Urinary bladder (tissue), 4 donors: ENCODE results near the gene NME3. TPM values are rescaled to one million over a fixed set of nuclear protein-coding genes. Genes with fewer than 3 reads are reported as not detected.

ENCODE experiments used
- DNase-seq: peaks from one replicate; pipeline ENCODE4 v3.0.0-alpha.2; 2015; ENCODE audit errors: extremely low spot score
- H3K27ac ChIP-seq: one replicate; pipeline ENCODE4 v1.5.1; 2013; ENCODE audit warnings: low read depth, mild to moderate bottlenecking, moderate library complexity
- H3K36me3 ChIP-seq: one replicate; pipeline ENCODE4 v1.6.1; 2013; ENCODE audit warnings: mild to moderate bottlenecking, moderate library complexity; ENCODE audit not compliant: insufficient read depth
- H3K4me1 ChIP-seq: one replicate; pipeline ENCODE4 v1.6.1; 2013; ENCODE audit warnings: mild to moderate bottlenecking, moderate library complexity; ENCODE audit not compliant: insufficient read depth
- H3K4me3 ChIP-seq: one replicate; pipeline ENCODE4 v1.5.1; 2013; ENCODE audit warnings: low read depth, low read length
- WGBS: extraction: QIAGEN DNeasy Blood & Tissue Kit; methylation state at CpG from one replicate; pipeline ENCODE4 v1.1.7; 2013; 5-methylcytosine and 5-hydroxymethylcytosine counted together
- polyA plus RNA-seq: library from polyadenylated mRNA; stranded (reverse); fragments of 200-250 nt; gene quantifications from one replicate; pipeline ENCODE4 v1.2.3, GENCODE V29; 2013
- total RNA-seq: library from RNA; depleted of rRNA; stranded (reverse); fragments of >200 nt; gene quantifications from one replicate; pipeline ENCODE4 v1.2.3, GENCODE V29; 2014
- donor health status: healthy with polysubstance abuse.
- donor health status: healthy.

Gene NME3
- total and polyA plus RNA-seq, 2 donors = 19.1 to 121 TPM

DNA sequence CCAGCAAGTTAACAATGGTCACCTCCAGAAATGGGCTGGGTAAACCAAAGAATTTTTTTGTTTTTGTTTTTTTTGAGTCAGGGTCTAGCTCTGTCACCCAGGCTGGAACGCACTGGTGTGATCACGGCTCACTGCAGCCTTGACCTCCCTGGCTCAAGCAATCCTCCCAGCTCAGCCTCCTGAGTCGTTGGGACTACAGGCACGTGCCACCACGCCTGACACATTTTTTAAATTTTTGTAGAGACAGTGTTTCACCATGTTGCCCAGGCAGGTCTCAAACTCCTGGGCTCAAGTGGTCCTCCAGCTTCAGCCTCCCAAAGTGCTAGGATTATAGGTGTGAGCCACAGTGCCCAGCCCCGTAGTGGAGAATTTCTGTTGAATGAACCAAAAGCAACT lies 9.3 kb upstream of the NME3 start:
- 81% methylated on average over 6 of the region's 6 CpGs for WGBS
- H3K27ac ChIP-seq = no peak overlapping the region
- no peak overlapping the region for H3K4me3 ChIP-seq
- DNase-seq = no peak
- H3K36me3 ChIP-seq = peaks cover 5% of the 10 kb centered on the region
- no peaks in the 10 kb centered on the region for H3K4me1 ChIP-seq

DNA sequence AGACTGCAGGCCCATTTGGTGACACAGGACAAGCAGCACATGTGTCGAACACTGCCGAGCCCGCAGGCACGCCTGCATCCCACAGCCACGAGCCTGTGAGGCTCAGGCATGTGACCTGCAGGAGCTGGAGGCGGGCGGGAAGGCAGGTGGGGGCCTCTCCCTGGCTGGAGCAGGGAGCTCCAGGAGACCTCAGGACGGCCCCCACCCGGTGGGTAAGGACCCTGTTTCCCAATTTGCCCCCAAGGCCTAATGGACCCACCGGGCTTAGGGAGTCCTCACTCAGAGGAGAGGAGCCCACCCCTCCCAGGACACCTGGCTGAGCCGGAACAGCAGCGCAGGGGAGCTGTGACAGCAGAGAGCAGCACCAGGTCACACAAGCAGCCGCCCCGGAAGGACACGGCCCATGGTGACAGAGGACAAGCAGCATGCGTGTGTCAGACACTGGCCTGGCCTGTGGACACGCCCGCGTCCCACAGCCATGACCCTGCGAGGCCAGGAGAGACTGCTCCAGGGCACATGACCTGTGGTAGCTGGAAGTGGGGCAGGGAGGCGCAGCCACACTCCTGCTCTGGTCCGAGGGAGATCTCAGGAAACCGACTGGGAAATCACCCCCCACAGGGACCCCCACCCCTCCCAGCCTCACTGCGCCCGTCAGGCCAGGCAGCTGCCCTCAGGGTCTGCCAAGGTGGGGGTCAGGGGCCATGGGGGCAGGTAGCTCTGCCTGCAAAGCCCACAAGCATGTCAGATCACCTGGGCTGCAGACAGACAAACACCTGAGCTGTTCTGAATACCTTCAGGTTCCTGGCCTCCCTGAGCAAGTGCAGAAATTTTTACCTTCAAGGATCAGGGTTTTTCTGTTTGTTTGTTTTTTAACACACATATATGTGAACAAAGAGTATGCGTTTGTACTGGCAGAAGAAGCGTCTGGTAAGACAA lies 8.7 kb upstream of the NME3 start:
- Histone ChIP-seq H3K4me1 (no peaks in the 10 kb centered on the region), H3K36me3 (peaks cover 5% of the 10 kb centered on the region), H3K27ac (no peak overlapping the region), H3K4me3 (no peak overlapping the region)
- WGBS = 85% methylated on average over 27 of the region's 27 CpGs
- DNase-seq = no peak

DNA sequence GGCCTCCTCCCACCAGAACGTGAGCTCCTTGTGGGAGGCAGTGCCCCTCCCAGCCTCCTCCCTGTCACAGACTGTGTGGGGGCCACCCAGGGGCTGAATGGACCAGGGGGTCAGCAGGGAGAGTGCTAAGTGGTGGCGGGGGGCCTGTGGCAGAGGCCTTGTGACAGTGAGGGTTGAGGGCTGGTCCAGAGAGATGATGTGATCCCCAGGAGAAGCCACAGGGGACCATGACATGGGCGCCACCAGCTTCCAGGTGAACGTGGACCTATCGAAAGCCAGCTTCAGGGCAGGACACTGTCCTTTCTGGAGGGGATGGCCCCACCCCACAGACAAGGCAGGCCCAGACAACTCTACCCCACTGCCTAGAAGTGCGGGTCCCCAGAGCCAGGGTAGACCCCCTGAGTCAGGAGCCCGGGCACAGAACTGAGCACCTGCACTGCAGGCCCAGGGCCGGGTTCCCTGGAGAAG lies 7.9 kb upstream of the NME3 start:
- H3K4me1 ChIP-seq = no peaks in the 10 kb centered on the region
- no peak overlapping the region for H3K4me3 ChIP-seq
- WGBS = 79% methylated on average over 8 of the region's 8 CpGs
- H3K36me3 ChIP-seq = peaks cover 5% of the 10 kb centered on the region
- H3K27ac ChIP-seq = no peak overlapping the region
- DNase-seq = no peak

DNA sequence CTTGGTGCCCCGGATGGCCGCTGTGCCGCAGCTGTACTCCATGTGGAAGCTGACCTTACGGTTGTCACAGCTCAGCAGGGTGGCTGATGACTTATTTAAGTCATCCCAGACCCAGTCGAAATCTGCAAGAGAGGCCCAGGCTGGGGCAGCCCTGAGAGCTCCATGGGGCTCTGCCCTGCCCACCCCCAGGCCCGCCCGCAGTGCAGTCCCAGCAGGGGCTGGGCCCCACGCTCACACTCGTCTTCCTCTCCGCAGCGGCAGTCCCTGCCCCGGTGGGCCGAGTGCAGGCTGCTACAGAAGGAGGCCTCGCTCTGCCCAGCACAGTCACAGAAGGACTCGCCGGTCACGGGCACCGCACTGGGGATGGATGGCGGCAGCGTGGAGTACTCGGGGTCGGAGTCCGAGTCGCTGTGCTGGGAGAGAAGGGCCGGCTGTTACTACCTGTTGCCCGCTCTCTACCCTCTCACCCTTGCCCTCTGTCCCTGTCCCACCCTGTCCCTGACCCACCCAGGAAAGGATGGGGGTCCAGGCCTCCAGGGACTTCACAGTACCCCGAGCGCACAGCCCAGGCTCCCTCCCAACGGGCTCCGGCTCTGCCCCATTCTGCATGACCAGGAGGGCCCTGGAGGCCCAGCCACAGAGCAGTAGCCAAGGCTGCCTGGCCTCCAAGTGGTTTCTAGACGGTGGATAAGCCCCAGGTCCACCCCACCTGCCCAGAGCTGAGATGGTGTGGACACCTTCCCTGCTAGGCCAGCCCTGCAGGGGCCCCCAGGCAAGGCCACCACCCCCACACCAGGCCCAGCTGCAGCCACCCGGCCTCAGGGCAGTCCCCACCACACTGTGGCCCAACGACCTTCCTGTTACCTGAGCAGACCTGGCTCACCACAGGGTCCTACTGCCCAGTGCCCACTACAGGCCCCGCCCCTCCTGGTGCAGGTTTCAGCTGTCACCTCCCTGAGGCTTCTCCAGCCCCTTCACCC lies 7.1 kb upstream of the NME3 start:
- no peak overlapping the region for H3K4me3 ChIP-seq
- peaks cover 5% of the 10 kb centered on the region for H3K36me3 ChIP-seq
- H3K4me1 ChIP-seq = no peaks in the 10 kb centered on the region
- H3K27ac ChIP-seq = no peak overlapping the region
- no peak for DNase-seq
- WGBS = 85% methylated on average over 34 of the region's 34 CpGs

DNA sequence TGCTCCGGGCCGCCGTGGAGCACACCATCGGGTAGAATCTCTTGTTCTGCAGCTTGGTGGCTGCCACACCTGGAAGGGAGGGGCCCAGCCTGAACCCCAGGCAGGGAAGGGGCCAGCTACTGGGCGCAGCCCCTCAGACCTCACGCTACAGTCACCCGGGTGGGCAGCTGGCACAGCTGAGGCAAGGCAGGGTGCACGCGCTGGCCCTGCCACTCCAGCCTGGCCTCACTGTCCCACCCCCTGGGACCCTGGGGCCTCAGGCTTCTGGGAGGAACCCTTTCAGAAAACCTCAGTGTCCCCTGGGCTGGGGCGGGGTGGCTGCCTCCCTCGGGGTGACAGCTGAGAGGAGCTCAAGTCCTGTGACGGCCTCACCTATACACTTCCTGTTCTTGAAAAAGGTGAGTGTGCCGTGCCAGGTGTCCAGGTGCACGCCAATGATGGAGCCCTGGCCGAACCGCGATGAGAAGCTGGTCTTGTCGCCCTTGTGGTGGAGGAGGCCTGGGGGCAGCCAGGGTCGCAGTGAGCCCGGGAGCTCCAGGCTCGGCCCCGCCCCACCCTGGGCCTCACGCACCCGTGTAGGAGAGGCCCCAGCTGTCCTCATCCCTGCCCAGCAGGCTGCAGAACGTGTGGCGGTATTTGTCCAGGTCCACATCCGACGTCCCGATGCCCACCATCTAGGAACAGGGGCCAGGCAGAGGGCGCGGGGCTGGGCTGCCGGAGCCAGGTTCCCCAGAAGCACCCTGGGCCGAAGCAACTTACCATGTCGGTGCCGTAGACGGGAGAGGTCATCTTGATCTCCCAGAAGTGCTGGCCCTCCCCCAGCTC lies 6.2 kb upstream of the NME3 start:
- no peaks in the 10 kb centered on the region for H3K4me1 ChIP-seq

DNA sequence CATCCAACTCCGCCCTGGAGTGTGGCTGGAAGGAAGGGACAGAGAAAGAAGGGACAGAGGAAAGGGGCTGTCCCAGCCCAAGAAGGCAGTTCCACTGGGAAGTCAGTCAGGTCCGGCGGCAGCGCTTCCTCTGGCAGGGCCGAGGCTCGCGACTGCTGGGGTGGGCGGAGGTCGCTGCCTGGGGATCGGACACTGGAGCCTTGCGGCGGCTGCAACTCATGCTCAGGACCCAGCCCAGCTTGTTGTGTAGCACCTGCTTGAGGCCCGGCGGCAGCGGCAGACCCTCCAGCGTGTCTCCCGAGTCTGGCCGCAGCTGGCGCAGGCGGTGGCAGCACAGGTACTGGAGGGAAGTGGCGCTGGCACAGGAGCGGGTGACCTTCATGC lies 5.6 kb upstream of the NME3 start:
- Histone ChIP-seq H3K36me3 (peaks cover 5% of the 10 kb centered on the region), H3K4me1 (no peaks in the 10 kb centered on the region), H3K4me3 (no peak overlapping the region), H3K27ac (no peak overlapping the region)
- DNase-seq = no peak
- 86% methylated on average over 22 of the region's 22 CpGs for WGBS

More for the DNA sequence above, 6.2 kb upstream of the NME3 start:
- Histone ChIP-seq H3K36me3 (peaks cover 5% of the 10 kb centered on the region), H3K27ac (no peak overlapping the region), H3K4me3 (no peak overlapping the region)
- 80% methylated on average over 36 of the region's 36 CpGs for WGBS
- no peak for DNase-seq

DNA sequence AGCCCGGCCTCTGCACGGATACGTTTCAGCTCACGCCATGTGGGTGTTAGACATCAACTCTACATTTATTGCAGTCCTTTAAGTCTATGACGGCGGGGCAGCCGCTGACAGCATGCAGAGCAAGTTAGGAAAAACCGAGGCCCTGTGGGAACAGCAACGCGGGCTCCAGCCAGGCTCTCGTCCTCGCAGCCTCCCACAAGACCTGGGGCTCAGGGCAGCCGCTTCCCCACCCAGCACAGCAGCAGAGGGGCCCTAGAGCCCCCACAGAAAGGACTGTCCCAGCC lies 5.3 kb upstream of the NME3 start:
- H3K36me3 ChIP-seq = peaks cover 5% of the 10 kb centered on the region
- WGBS = 77% methylated on average over 13 of the region's 13 CpGs
- no peaks in the 10 kb centered on the region for H3K4me1 ChIP-seq
- DNase-seq = no peak
- H3K4me3 ChIP-seq = no peak overlapping the region
- H3K27ac ChIP-seq = no peak overlapping the region

DNA sequence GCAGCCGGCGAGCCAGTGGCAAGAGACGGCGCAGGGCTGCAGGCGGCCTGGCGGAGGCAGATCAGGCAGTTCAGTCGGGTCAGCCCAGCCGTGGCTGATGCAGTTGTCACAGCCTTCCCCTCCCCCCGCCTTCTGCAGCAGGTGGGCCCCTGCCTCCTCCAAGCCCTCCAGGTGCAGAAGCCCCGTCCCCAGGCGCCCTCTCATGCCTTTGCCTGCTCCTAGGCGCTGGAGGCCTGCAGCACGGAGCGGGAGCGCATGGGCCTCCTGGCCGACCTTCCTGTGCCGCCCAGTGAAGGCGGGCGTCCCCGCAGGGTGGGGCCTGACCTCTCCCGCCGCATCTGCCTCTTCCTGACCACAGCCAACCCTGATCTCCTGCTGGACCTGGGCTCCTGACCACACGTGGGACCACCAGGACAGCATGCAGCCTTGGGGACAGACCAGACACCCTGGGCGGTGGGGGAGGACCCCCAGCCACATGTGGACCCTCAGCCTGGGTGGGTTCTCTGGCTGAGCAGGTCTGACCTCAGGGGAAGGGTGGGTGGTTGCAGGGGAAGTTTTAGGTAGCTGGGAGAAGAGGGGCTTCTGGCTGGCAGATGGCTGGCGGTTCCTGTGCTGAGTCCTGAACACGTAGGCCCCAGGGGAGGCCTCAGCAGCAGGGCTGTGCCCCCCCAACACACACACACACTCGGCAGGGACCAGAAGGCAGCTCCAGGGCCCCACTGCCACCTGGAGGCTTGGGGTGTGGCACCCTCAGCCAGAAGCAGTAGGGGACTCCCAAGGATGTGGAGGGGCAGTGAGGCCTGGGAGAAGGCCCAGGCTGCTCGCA lies 4.7 kb upstream of the NME3 start:
- H3K27ac ChIP-seq = no peak overlapping the region
- no peak overlapping the region for H3K4me3 ChIP-seq
- no peaks in the 10 kb centered on the region for H3K4me1 ChIP-seq
- DNase-seq = no peak
- WGBS = 83% methylated on average over 28 of the region's 28 CpGs
- peaks cover 5% of the 10 kb centered on the region for H3K36me3 ChIP-seq

DNA sequence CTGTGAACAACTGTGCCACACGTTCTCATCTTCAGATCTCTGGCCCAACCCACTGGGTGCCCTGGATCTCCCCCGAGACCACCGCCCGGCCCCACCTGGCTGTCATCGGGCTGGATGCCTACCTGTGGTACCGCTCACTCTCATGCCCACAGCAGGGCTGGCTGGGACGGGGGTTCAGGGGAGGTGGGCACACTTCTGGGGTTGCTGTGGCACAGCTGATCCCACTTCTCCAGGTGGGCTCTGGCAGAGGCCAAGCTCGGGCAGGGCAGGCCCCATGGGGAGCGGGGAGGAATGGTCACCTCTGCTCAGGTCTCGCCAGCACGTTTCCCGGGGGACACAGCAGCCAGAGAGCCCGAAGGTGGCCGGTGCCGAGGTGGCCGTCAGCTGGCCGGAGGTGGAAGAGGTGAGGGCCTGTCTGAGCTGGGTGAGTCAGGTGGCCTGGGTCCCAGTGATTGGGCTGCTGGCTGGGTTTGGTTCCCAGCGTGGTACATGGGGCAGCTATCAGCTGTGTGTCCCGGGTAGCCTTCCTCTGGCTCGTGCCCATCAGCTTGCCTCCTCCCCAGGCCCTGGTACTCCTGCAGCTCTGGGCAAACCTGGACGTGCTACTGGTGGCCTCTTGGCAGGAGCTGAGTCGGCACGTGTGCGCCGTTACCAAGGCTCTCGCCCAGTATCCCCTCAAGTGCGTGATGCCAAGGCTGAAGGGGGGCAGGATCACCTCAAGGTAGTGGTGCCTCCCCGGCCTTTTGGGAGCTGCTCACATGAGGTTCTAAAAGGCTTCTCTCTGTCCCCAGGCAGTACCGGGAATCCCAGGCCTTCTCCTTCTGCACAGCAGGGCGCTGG lies 3.9 kb upstream of the NME3 start:
- Histone ChIP-seq H3K27ac (no peak overlapping the region), H3K4me1 (no peaks in the 10 kb centered on the region), H3K36me3 (peaks cover 5% of the 10 kb centered on the region), H3K4me3 (no peak overlapping the region)
- no peak for DNase-seq
- WGBS = 91% methylated on average over 30 of the region's 30 CpGs

DNA sequence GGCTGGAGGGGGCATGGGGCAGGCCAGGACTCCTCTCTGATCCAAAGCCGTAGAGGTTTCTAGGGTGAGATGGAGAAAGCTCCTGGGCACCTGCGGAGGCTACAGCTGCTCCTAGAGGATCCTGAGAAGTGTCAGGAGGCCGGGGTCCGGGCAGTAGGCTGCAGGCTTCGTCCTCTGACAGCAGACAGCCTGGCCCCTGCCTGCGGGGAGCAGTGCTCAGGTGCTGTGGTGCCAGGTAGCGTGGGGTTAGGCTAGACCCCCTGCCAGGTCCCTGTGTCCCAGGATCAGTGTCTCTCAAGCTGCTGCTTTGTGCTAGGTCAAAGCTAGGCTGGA lies 3.1 kb upstream of the NME3 start:
- no peak for DNase-seq
- 92% methylated on average over 7 of the region's 7 CpGs for WGBS
- Histone ChIP-seq H3K36me3 (peaks cover 5% of the 10 kb centered on the region), H3K27ac (no peak overlapping the region), H3K4me1 (no peaks in the 10 kb centered on the region), H3K4me3 (peak overlapping the region; percentile 94)

DNA sequence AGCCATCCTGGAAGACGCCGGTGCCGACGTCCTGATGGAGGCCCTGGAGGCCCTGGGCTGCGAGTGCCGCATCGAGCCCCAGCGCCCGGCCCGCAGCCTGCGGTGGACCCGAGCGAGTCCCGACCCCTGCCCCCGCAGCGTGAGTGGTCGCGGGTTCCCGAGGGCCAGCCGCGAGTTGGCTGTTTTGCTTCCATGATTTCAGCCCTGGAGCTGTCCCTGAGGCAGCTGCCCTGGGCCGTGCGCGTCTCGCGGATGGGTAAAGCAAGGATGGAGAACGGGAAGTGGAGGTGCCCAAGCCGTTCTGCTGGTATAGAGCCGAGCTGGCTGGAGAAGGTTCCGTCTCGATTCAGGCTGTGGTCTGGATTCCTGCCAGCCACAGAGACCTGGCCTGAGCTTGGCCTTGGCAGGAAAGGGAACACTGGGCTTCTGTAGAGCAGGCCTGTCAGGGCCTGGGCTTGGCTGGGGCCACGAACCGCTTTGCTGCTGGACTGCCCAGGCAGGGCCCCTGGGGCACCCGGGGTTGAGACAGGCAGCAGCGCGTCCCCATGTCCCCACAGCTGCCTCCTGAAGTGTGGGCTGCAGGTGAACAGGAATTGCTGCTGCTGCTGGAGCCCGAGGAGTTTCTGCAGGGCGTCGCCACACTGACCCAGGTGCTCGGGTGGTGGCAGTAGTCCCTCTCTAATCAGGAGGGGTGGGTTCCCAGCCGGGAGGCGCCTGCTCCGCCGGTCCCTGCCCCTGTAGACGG lies 2.5 kb upstream of the NME3 start:
- Histone ChIP-seq H3K36me3 (peaks cover 5% of the 10 kb centered on the region), H3K27ac (no peak overlapping the region), H3K4me3 (peak overlapping the region; percentile 94), H3K4me1 (no peaks in the 10 kb centered on the region)
- no peak for DNase-seq
- 17% methylated on average over 45 of the region's 45 CpGs for WGBS
